Caki2 (cell line): ENCODE measurements around the gene CENPW. TPM values are rescaled to one million over a fixed set of nuclear protein-coding genes. Genes with fewer than 3 reads are reported as not detected.

Experiments
- DNase-seq: peaks from one replicate; pipeline ENCODE4 v3.0.0-alpha.2; 2015; ENCODE audit warnings: low read depth
- in situ Hi-C: cut with HindIII; loops from 2 replicates; pipeline ENCODE4 v1.10.0; 2016; ENCODE audit warnings: low sequenced_read_pairs, low pct_unique_long_range_greater_than_20kb, mixed read lengths
- total RNA-seq: library from RNA; depleted of rRNA; stranded (reverse); fragments of >200 nt; shearing (Covaris generic); gene quantifications from 2 replicates; pipeline ENCODE4 v1.2.3, GENCODE V29; 2014; ENCODE audit warnings: low replicate concordance; rRNA removed

CENPW gene
- total RNA-seq = 23.3 and 62.1 TPM in 2 replicates

GRCh38 chr6:126339796-126340609 is at the start of gene CENPW:
TSS of gene CENPW (plus strand) at chr6:126340115. CDS start at chr6:126340274, 159 bp downstream.
- DNase-seq = peak; percentile 85
- in situ Hi-C loops = no loop called here

DNA sequence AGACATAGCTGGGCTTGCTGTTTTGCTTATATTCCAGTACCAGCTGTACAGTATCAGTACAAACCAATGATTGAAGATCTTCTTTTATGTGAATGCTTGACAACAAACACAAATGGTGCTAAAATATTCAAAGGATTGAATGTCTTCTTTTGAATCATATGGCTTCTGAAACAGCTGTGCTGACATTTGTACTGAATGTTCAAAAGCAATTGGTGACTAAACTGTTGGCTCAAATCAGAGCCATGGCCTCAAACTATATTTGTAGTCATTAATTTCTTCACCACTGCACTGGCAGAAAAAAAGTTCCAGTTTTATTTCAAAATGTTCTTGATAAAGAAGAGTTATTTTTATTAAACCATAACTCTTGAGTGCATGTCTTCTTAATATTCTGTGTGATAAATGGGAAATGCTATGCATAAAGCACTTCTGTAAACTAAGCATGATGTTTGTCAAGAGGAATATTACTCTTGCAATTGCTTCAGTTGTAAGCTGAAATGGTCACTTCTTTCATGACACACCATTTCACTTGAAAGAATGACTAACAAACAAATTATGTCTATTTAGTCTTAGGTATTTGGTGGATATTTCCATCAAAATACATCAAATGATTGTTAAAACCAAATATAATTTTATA is 45.9 kb upstream of the CENPW start:
- in situ Hi-C loops = no loop called here
- no peak for DNase-seq

DNA sequence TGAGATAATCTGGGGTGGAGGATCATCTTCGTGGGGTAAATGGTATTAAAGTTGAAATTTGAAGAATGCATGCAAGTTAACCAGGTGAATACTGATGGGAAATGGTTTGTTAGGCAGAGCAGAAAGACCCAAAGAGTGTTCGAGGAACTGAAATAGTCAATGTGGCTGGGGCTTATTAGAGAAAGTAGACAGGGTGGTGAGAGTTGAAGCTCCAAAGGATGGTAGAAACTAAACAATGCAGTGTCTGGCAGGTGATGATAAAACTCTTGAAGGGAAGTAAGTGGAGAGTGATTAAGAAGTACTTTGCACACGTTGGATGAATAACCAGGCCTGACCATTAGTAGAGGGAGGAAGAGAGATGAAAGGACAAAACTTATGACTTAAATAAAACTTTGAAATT is 39.8 kb upstream of the CENPW start:
- in situ Hi-C loops = no loop called here

DNA sequence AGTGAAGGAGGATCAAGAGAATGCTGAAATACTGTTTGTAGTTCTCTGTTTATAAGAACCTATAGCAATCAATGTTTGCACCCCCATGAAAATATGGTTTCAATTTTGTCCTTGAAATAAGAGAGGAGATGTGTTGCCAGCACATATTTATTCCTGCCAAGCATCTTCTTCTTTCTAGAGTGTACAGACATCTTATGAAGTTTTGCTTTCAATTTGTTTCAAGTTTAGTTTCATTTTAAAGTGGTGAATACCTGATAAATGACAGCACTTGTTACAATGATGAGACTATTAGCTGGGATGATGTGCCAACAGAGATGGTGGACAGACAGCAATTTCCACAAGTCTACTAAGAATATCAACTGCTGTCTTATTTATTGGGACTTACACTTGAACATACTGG is 39.2 kb upstream of the CENPW start:
- DNase-seq = no peak
- in situ Hi-C loops = no loop called here

More for the DNA sequence above, 39.8 kb upstream of the CENPW start:
- no peak for DNase-seq

GRCh38 chr6:126302191-126302590 is 37.7 kb upstream of the CENPW start:
- in situ Hi-C loops = no loop called here
- no peak for DNase-seq

DNA sequence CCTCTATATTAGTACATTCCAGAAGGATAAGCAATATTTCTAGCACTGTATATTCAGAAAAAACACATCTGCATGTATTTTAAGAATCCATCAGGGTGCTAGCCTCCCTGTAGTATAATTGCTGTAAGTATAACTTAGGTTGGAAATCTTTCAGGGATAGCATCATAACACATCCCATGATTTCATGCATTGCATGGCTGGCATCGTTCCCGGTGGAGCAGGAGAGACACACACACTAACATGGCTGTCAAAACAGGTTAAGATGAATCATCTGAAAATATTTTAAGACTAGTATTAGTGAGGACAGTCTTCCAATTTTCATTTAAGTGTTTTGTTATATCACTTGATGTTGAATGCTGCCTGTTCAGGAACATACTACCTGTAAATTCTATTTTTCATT is 32.1 kb upstream of the CENPW start:
- in situ Hi-C loops = no loop called here
- DNase-seq = no peak

DNA sequence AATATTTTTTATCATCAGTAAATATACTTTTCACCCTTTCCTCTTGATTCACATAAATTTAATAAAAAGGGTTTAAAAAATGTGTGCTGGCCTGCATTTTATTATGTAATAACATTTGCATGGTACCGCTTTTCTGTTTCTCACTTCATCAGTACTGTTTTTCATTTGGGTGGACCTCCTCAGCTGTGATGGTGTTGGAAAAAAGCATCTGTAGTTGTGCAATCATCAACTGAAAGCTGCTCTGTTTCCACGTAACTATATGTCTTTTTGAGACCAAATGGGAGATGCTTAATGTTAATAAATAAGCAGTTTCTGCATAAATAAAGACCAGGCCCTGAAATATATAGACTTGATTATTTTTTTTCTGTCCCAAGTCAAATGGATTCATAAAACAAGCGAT is 31.6 kb upstream of the CENPW start:
- in situ Hi-C loops = no loop called here

GRCh38 chr6:126312013-126312665 is 27.8 kb upstream of the CENPW start:
- no peak for DNase-seq

More for the DNA sequence above, 31.6 kb upstream of the CENPW start:
- DNase-seq = no peak

GRCh38 chr6:126313941-126314340 is 26.0 kb upstream of the CENPW start:
- no peak for DNase-seq
- in situ Hi-C loops = no loop called here

More at GRCh38 chr6:126312013-126312665, 27.8 kb upstream of the CENPW start:
- in situ Hi-C loops = no loop called here

- in situ Hi-C loops = no loop called here
- no peak for DNase-seq
These were observed 21.1 kb upstream of the CENPW start for GRCh38 chr6:126318797-126319196.

DNA sequence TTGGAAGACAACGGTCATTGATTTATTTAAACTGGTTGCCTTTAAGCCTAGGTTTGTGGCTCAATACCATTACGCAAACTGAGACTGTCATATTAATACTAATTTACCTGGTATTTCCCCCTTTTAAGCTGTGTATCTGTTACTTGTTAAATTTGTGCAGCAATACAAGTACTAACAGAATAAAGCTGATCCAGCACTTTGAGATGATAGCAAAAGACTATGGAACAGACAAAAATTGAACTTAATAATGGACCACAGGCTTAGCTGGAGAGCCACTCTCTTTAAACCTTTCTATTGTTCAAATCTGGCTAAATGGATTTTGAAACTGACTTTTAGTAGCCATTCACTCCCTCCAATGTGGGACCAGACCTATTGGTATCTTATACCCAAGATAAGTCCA is 6.2 kb upstream of the CENPW start:
- no peak for DNase-seq
- in situ Hi-C loops = no loop called here

DNA sequence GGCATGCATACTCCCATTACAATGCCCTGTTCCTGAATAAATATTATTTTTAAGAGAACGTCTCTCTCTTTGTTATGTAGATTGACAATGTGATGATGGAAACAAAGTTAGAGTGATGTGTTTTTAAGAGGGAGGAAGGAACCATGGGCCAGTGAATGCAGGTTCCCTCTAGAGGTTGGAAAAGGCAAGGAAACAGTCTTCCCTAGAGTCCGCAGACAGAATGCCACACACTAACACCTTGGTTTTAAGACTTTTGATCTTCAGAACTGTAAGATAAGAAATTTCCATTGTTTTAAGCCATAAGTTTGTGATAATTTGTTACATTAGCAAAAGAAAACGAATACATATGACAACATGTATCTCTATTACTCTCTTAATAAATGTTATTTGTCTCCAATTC is 4.7 kb upstream of the CENPW start:
- no peak for DNase-seq
- in situ Hi-C loops = no loop called here

DNA sequence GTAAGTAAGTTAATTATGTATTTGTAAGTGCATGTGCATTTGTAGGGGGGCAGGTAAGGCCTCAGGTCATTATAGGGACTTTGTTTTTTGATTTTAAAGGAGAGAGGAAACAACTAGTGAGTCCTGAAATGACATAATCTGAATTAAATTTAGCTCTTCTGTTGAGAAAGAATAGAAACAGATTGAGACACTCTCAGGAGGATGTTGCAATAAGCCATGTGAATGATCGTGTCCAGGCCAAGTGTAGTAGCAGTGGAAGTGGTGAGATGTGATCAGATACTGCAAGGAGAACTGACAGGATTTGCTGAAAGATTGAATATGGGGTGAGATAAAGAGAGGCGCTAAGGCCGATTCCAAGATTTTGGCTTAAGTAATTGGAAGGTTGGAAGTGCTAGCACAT is 2.6 kb upstream of the CENPW start:
- in situ Hi-C loops = no loop called here
- DNase-seq = no peak

DNA sequence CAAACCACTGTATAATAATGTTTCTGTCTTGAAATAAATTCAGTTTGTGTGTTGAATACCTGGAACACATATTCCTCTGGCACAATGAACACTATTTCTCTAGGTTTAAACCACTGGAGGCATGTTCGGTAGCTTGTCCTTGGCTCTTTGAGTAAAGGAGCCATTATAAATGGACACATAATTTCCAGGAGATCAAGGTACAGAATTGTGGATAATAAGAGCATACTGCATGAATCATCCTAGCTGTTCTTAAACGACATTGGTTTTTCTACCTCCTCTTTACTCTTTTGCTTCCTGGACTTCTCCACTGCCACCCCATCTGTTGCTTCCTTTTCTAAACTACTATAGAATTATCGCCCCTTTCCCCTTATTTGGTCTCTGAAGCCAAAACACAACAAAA is 1.2 kb downstream of the CENPW start:
- in situ Hi-C loops = no loop called here
- DNase-seq = no peak

DNA sequence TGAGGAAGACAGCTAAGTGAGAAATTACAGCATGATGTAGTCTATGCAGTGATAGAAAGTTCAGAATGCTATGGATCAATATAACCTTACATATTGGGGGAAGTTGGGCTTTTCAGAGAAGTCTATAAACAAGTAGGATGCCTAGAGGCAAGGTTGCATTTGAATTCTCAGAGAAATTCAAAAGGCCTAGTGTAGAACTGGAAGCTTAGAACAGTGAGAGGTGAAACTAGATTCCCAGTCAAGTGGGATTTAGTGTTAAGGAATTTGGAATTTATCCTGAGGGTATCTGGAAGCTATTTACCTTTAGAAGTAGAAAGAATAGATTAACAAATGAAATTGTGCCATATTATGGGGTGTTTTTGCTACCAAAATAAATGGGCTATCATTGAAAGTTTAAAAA is 4.3 kb downstream of the CENPW start:
- in situ Hi-C loops = no loop called here
- no peak for DNase-seq

GRCh38 chr6:126351960-126352359 is 12.0 kb downstream of the CENPW start:
- no peak for DNase-seq
- in situ Hi-C loops = no loop called here

DNA sequence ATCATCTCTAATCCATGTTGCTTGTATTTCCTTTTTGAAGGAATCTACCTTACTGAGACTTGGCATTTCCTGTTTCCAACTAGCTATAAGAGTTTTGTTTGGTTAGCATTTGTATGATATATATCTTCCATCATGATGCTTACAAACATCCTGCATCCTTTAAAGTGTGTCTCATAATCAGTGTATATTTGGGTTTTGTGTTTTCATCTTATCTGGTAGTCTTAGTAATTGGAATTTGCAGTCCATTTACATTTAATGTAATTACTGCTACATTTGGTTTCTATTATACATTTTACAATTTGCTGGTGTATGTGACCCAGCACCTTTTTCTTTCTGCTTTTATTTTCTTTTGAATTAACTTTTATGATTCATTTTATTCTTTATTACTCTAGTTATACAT is 12.6 kb downstream of the CENPW start:
- DNase-seq = no peak
- in situ Hi-C loops = no loop called here

- in situ Hi-C loops = no loop called here
- no peak for DNase-seq
These were observed 16.6 kb downstream of the CENPW start for GRCh38 chr6:126356526-126356925.

DNA sequence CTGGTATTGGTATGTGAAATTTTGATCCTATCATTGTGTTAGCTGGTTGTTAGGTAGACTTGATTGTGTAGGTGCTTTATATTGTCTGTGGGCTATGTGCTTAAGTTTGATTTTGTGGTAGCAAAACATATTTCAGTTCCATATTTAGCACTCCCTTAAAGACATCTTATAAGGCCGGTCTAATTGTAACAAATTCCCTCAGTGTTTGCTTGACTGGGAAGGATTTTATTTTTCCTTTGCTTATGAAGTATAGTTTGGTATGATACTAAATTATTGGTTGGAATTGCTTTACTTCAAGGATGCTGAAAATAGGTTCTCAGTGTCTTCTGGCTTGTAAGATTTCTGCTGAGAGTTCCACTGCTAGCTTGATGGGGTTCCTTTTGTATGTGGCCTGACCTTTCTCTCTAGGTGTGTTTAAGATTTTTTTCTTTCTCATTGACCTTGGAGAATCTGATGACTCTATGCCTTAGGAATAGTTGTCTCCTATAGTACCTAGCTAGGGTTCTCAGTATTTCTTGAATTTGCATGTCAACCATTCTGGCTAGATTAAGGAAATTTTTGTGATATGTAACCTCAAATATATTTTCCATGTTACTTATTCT is 20.1 kb downstream of the CENPW start:
- DNase-seq = no peak
- in situ Hi-C loops = no loop called here
